Kidney (tissue), 14 donors: ENCODE data around the gene TSHZ2. TPM values are rescaled to one million over a fixed set of nuclear protein-coding genes. Genes with fewer than 3 reads are reported as not detected.

Source experiments
- DNase-seq, 5 donors: peaks; one replicate each; pipeline ENCODE4 v3.0.0-alpha.2; 2013 to 2020
- FAIRE-seq: peaks from 2 replicates; lab custom pipeline; 2012; peaks lifted over from hg19 to GRCh38; lab: Jason Lieb, UNC
- H3K27ac ChIP-seq, 2 donors: one replicate each; pipeline ENCODE4 v1.7.0; 2013; ENCODE audit warnings: low read depth in 2 of 2, low read length in 2 of 2, inconsistent platforms in 1 of 2
- H3K27me3 ChIP-seq: one replicate; pipeline ENCODE4 v1.7.1; 2013; ENCODE audit warnings: low read length, inconsistent platforms; ENCODE audit not compliant: control insufficient read depth, insufficient read depth
- H3K36me3 ChIP-seq, 3 donors: one replicate each; pipeline versions ENCODE4 v1.7.0 to v1.7.1; 2013; ENCODE audit warnings: low read length in 3 of 3, control low read depth in 1 of 3, inconsistent platforms in 1 of 3; ENCODE audit not compliant: insufficient read depth in 3 of 3, control insufficient read depth in 2 of 3
- H3K4me1 ChIP-seq, 3 donors: one replicate each; pipeline versions ENCODE4 v1.7.0 to v1.7.1; 2013; ENCODE audit warnings: low read length in 3 of 3, inconsistent platforms in 1 of 3, low read depth in 1 of 3; ENCODE audit not compliant: control insufficient read depth in 2 of 3, insufficient read depth in 2 of 3
- H3K4me3 ChIP-seq, 3 donors: one replicate each; pipeline versions ENCODE4 v1.7.0 to v1.8.1; 2013; ENCODE audit warnings: low read length in 3 of 3, control low read depth in 1 of 3, inconsistent platforms in 1 of 3
- H3K9ac ChIP-seq, 3 donors: one replicate each; pipeline versions ENCODE4 v1.7.0 to v1.7.1; 2013; ENCODE audit warnings: low read length in 3 of 3, control low read depth in 1 of 3, inconsistent platforms in 1 of 3
- H3K9me3 ChIP-seq, 3 donors: one replicate each; pipeline versions ENCODE4 v1.7.0 to v1.7.1; 2013; ENCODE audit warnings: low read length in 3 of 3, control low read depth in 1 of 3, inconsistent platforms in 1 of 3; ENCODE audit not compliant: control insufficient read depth in 2 of 3, insufficient read depth in 1 of 3
- intact Hi-C: fragments of 100-400 bp; cut with DNase I; formaldehyde crosslinking; loops from one replicate; pipeline ENCODE4 v1.11.1; 2022
- polyA plus RNA-seq: library from polyadenylated mRNA; stranded (reverse); fragments of 350-450 nt; fragmentation: Illumina TruSeq; extraction: RNeasy Lipid Tissue Mini Kit (QIAGEN cat#74804); gene quantifications from one replicate; pipeline ENCODE4 v1.2.3, GENCODE V29; 2014; ENCODE audit warnings: low read depth, low replicate concordance; ENCODE audit not compliant: insufficient read depth
- total RNA-seq: library from RNA; stranded (reverse); fragmentation: NEBNext Ultra II Directional; extraction: Animal tissue kit (Norgen Biotek cat#: 25700); gene quantifications from one replicate; pipeline ENCODE4 v1.2.1, GENCODE V29; 2021
- TF ChIP-seq, protein P1 (sequence below): IDR thresholded peaks from 3 replicates; pipeline ENCODE4 v1.5.1; 2012; ENCODE audit warnings: mild to moderate bottlenecking, moderate library complexity, borderline replicate concordance; ENCODE audit not compliant: insufficient read depth; ENCODE audit errors: extremely low read depth
- donor health status: control.
- donor health status: control.
- donor health status: control.
- donor health status: control.
- donor health status: control.
- donor health status: DM: yes; HTN: yes; CAD: no.
- donor health status: Normal renal cell carcinoma (clear cell type).

Gene TSHZ2
- total and polyA plus RNA-seq, 2 donors from 2014 or later: 0.86 to 15.5 TPM

DNA sequence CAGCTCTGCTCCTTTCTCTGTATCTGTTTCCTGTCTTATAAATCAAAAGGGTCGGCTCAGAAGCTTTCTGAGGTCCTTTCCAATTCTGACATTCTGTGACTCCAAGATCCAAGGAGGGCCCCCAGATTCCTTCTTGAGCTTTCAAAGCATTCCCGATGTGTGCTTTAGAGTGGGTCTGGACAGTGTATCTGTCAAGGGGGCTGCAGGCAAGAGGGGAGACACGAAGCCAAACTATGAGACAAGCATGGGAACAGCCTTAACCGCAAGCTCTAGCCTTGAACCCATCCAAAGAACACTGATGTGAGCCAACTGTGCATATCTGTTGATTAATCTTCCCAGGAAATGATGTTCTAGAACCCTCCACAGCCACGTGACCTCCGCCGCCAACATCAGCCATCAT lies 73.8 kb downstream of the TSHZ2 start:
- intact Hi-C loops: no loop called here
- Histone ChIP-seq H3K27ac (no peak overlapping the region), H3K4me3 (no peak overlapping the region), H3K36me3 (no peaks in the 10 kb centered on the region), H3K27me3 (no peaks in the 10 kb centered on the region), H3K4me1 (no peaks in the 10 kb centered on the region), H3K9me3 (no peaks in the 10 kb centered on the region), H3K9ac (no peak overlapping the region)
- FAIRE-seq (no peak), DNase-seq (no peak)
- TF ChIP-seq, protein P1, sequence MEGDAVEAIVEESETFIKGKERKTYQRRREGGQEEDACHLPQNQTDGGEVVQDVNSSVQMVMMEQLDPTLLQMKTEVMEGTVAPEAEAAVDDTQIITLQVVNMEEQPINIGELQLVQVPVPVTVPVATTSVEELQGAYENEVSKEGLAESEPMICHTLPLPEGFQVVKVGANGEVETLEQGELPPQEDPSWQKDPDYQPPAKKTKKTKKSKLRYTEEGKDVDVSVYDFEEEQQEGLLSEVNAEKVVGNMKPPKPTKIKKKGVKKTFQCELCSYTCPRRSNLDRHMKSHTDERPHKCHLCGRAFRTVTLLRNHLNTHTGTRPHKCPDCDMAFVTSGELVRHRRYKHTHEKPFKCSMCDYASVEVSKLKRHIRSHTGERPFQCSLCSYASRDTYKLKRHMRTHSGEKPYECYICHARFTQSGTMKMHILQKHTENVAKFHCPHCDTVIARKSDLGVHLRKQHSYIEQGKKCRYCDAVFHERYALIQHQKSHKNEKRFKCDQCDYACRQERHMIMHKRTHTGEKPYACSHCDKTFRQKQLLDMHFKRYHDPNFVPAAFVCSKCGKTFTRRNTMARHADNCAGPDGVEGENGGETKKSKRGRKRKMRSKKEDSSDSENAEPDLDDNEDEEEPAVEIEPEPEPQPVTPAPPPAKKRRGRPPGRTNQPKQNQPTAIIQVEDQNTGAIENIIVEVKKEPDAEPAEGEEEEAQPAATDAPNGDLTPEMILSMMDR: no peak

DNA sequence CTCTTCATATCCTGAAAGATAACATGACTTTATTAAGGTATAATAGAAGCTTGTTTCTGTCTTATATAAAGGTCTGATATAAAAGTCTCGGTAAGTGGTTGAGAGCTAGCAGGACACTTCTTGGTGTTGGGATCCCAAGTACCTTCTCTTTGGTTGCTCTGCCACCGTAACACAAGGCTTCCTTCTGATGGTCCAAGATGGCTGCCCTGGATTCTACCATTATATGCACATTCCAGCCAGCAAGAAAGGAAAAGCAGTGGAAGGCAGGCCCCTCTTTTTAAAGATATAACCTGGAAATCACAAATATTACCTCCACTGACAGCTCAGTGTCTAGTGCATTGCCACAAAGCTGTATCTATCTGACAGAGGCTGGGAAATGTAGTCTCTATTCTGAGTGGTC lies 75.0 kb downstream of the TSHZ2 start:
- TF ChIP-seq, protein P1: no peak
- Histone ChIP-seq H3K27ac (no peak overlapping the region), H3K4me3 (no peak overlapping the region), H3K9me3 (no peaks in the 10 kb centered on the region), H3K36me3 (no peaks in the 10 kb centered on the region), H3K4me1 (no peaks in the 10 kb centered on the region), H3K9ac (no peak overlapping the region), H3K27me3 (no peaks in the 10 kb centered on the region)
- intact Hi-C loops: no loop called here
- DNase-seq (no peak), FAIRE-seq (no peak)

DNA sequence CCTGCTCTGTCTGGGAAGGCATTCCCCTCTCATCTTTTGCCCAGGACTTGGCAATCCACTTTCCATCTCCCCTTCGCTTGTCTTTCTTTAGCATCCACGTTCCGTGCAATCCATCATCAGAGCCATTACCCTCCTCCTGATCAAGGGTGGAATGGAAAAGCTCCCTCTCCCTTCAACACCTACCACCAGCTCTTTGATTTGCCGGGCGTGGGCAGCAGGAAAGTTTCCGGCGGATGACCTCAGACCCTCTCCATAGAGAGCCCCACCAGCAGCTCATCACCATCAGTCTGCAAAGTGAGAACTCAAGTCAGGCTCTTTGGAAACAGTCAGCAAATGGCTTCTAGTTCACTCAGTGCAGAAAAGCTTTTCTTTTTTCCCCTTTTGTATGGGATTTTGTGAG lies 76.2 kb downstream of the TSHZ2 start:
- Histone ChIP-seq H3K27me3 (no peaks in the 10 kb centered on the region), H3K27ac (no peak overlapping the region), H3K4me3 (no peak overlapping the region), H3K36me3 (no peaks in the 10 kb centered on the region), H3K9me3 (no peaks in the 10 kb centered on the region), H3K9ac (no peak overlapping the region), H3K4me1 (no peaks in the 10 kb centered on the region)
- TF ChIP-seq, protein P1: no peak
- peak in 1 of 5 donors; percentile 31 for DNase-seq
- no peak for FAIRE-seq
- intact Hi-C loops: no loop called here

DNA sequence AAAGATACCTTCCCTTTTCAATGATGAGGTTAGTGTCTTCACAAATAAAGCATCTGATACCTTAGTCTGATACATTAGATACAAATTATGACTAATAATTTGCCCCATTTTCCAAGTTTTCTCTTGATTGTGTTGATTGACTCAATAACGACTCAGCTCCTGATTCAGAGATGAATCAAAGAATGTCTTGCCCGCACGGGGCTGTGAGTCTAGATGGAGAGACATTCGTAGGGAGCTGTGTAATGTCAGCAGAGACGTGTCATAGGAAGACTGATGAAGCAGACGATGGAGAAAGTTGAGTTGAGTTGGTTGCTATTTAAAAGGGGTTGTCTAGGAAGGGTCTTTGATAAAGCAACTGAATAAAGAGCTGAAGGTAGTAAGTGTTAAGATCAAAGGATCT lies 78.2 kb downstream of the TSHZ2 start:
- no peak for FAIRE-seq

More for the DNA sequence above, 78.2 kb downstream of the TSHZ2 start:
- H3K36me3 ChIP-seq: no peaks in the 10 kb centered on the region
- no peak for DNase-seq
- no peaks in the 10 kb centered on the region for H3K27me3 ChIP-seq
- no peaks in the 10 kb centered on the region for H3K4me1 ChIP-seq
- no peak overlapping the region for H3K9ac ChIP-seq
- no peak overlapping the region for H3K27ac ChIP-seq
- intact Hi-C loops: no loop called here
- TF ChIP-seq, protein P1: no peak
- no peaks in the 10 kb centered on the region for H3K9me3 ChIP-seq
- no peak overlapping the region for H3K4me3 ChIP-seq
